Measurements from ENCODE around the gene GRIA4. TPM values are rescaled to one million over a fixed set of nuclear protein-coding genes. Genes with fewer than 3 reads are reported as not detected.

The GRIA4 gene
- not detected for total RNA-seq

DNA sequence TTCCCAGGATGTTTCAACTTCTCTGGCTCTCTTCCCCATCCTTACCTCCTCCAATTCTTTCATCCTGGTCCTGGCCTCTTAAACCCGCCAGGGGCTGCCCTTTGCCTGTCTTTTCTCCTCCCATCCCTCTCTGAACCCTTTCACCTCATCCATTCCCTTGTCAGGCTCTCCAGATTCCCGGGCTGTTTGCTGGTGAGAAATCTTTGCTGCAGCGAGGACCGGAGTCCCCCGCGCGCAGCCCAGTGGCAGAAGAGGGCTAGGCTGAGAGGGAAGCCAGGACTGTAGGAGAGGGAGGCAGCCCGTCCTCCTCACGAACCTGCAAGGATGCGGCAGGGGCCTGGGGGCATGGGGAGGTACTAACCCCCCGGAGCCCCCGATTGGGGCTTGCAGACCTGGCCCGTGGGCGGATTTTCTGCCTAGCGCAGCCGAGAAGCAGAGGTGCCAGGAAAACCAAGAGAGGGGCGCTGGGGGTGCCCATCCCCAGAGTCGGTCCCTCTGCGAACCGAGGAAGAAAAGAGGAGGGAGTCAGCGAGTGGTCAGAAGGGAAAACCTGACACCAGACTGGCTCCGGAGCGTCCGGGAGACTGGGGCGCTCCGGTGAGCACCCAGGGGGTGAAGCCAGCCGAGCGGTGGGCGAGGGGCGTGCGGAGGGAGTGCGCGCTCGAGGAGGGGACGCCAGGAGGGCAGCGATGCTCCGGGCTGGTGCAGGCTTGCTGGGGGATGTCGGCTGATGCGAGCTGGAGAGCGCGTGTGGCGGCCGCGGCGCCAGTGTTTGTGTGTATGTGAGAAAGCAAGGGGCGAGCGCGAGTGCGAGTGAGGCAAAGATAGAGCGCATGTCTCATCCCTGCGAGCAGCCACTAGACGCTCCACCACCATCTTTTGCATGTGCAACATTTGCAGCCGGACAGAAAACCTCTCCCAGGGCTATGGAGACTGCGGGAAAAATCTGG is at the start of gene GRIA4:
Gene GRIA4 (plus strand): TSS at position 242 of the 950 bp plus-strand sequence. CDS start 925 bp downstream, outside the sequence.
- Mint-ChIP-seq H3K4me3 (peak within 1 kb of the TSS; percentile 38), H3K4me1 (peaks cover 18% of the 10 kb centered on the region), H3K27ac (no peak within 1 kb of the TSS), H3K27me3 (peaks cover 43% of the 10 kb centered on the region), H3K36me3 (ENCODE audit: low read depth) (no peaks in the 10 kb centered on the region), H3K9me3 (no peaks in the 10 kb centered on the region)
- CTCF ChIA-PET, result no interaction called here
- DNase-seq, result no peak
- POLR2A ChIA-PET, result no interaction called here

DNA sequence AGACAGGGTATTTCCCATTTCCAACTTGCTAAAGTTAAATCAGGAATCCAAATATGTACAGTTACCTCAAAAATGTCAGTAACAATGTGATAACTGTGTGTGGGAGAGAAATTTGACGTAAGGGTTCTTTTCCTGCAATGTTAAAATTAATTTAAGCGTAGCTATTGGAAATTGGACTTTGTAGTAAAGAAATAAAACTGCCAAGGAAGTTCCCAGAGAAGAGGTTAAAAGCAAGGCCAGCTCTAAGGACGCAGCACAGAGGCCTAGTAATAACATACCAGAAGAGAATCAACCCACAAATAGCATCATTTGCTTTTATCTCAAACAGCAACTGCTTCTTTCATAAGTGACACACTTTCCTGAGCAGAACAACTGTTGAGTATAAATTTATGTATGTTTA is 36.8 kb upstream of the GRIA4 start:
- no peaks in the 10 kb centered on the region for H3K9me3 Mint-ChIP-seq
- ChIA-PET POLR2A (no interaction called here), CTCF (no interaction called here)
- no peak overlapping the region for H3K27ac Mint-ChIP-seq
- no peaks in the 10 kb centered on the region for H3K27me3 Mint-ChIP-seq
- H3K36me3 Mint-ChIP-seq (ENCODE audit: low read depth), result no peaks in the 10 kb centered on the region
- H3K4me1 Mint-ChIP-seq, result no peaks in the 10 kb centered on the region
- H3K4me3 Mint-ChIP-seq, result no peak overlapping the region
- DNase-seq, result no peak

DNA sequence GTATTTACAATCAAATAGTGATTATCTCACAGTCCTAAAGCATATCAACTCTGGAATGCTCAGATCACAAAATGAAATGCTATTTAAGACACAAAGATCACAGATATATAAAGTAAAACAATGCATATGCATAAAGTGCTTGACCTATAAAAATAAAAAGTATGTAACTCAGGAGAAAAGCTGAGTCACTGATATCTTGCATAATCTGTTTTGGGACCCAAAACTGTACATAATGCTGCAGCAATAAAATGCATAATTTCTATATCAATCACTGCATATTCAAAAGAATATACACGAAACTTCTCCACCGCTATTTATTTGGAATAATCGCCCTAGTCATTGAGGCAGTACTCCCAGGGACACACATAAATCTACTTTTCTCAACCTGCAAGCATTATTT is 34.9 kb upstream of the GRIA4 start:
- Mint-ChIP-seq H3K9me3 (no peaks in the 10 kb centered on the region), H3K27ac (no peak overlapping the region), H3K36me3 (ENCODE audit: low read depth) (no peaks in the 10 kb centered on the region), H3K27me3 (no peaks in the 10 kb centered on the region), H3K4me3 (no peak overlapping the region), H3K4me1 (no peaks in the 10 kb centered on the region)
- DNase-seq, result no peak
- CTCF ChIA-PET, result no interaction called here
- POLR2A ChIA-PET, result no interaction called here

DNA sequence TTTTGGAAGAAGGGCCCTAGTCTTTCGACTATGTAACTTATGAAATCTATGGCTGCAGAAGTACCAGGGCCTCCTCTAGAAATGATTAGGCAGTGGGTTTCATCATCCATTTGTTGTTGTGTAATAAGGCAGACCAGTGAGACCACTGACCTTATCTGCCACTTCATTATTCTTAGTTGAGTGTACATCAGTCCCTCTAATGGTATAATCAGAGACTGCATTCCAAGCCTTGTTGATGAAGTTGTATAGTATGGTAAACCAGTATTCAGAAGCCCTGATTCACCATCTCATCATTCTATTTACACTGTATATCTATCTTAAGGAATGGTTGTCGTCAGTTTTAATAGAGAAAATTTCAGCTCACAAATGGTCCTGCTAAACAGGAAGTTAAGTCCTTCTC is 32.2 kb upstream of the GRIA4 start:
- Mint-ChIP-seq H3K36me3 (ENCODE audit: low read depth) (no peaks in the 10 kb centered on the region), H3K4me3 (no peak overlapping the region), H3K27me3 (no peaks in the 10 kb centered on the region), H3K4me1 (no peaks in the 10 kb centered on the region), H3K27ac (no peak overlapping the region), H3K9me3 (no peaks in the 10 kb centered on the region)
- POLR2A ChIA-PET, result no interaction called here
- DNase-seq, result no peak
- CTCF ChIA-PET, result no interaction called here

DNA sequence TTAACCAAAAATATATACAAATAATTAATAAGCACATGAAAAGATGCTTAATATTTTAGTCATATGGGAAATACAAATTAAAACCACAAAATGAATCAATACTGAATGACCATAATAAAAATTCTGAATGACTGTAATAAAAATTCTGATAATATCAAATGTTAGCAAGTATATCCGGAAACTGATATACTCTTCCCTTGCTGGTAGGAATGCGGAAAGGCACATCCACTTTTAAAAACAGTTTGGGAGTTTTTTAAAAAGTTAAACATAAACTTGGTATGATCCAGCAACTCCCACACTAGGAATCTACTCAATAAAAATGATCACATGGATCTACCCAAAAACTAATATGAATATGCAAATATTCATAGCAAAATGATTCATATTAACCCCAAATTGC is 30.8 kb upstream of the GRIA4 start:
- DNase-seq, result no peak
- no peaks in the 10 kb centered on the region for H3K36me3 Mint-ChIP-seq (ENCODE audit: low read depth)
- H3K4me1 Mint-ChIP-seq, result no peaks in the 10 kb centered on the region

DNA sequence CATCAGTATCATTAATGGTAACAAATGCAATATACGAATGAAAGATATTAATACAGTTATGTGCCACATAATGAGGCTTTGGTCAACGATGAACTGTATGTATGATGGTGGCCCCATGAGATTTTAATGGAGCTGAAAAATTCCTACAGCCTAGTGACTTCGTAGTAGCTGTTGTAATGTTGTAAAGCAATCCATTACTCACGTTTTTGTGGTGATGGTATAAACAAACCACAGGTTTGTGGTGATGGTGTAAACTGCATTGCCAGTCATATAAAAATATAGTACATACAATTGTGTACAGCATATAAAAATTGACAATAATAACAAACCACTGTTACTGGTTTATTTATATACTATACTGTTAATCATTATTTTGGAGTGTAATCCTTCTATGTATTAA is 27.4 kb upstream of the GRIA4 start:
- Mint-ChIP-seq H3K9me3 (no peaks in the 10 kb centered on the region), H3K4me3 (no peak overlapping the region), H3K36me3 (ENCODE audit: low read depth) (no peaks in the 10 kb centered on the region), H3K27me3 (no peaks in the 10 kb centered on the region), H3K27ac (no peak overlapping the region), H3K4me1 (no peaks in the 10 kb centered on the region)
- ChIA-PET POLR2A (no interaction called here), CTCF (no interaction called here)
- no peak for DNase-seq

More for the DNA sequence above, 30.8 kb upstream of the GRIA4 start:
- H3K9me3 Mint-ChIP-seq, result no peaks in the 10 kb centered on the region
- H3K27me3 Mint-ChIP-seq, result no peaks in the 10 kb centered on the region
- no peak overlapping the region for H3K4me3 Mint-ChIP-seq
- ChIA-PET POLR2A (no interaction called here), CTCF (no interaction called here)
- H3K27ac Mint-ChIP-seq, result no peak overlapping the region

DNA sequence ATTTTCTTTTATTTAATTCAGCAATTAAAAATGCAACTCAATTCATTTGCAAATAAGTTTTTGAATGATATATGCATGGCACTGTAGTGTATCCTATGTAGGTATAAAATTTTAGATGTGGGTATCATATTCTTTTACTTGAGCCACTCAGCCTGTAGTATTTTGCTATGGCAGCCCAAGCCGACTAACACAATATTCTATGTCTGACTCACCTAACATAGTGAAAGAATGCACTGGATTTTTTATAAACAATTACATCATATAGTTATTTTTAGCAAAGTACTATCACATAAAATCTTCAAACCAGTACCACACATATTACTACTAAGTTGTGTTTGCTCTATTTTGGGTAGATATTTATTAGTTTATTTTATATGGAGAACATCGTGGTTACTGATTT is 21.9 kb upstream of the GRIA4 start:
- Mint-ChIP-seq H3K27me3 (no peaks in the 10 kb centered on the region), H3K9me3 (no peaks in the 10 kb centered on the region), H3K4me3 (no peak overlapping the region), H3K36me3 (ENCODE audit: low read depth) (no peaks in the 10 kb centered on the region), H3K27ac (no peak overlapping the region), H3K4me1 (no peaks in the 10 kb centered on the region)
- POLR2A ChIA-PET, result no interaction called here
- DNase-seq, result no peak
- CTCF ChIA-PET, result no interaction called here

DNA sequence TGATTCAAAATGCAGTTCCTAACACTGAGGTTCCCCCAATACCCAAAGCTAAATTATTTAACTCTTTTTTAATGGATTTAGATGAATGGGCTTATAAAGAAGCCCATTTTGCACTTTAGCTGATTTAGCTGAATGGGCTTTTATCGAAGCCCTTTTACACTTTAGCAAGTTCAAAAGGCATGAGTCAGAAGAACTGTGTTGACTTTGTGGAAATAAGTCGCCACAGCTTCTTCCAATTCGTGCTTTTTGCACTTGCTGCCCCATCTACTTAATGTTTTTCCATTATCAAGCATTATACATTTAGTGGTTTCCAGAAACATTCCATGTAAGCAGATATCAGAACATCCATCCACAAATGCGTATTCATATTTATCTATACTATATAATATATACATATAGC is 20.5 kb upstream of the GRIA4 start:
- no peak overlapping the region for H3K4me3 Mint-ChIP-seq
- H3K4me1 Mint-ChIP-seq, result no peaks in the 10 kb centered on the region
- H3K9me3 Mint-ChIP-seq, result no peaks in the 10 kb centered on the region
- no peak overlapping the region for H3K27ac Mint-ChIP-seq
- no peak for DNase-seq
- ChIA-PET POLR2A (no interaction called here), CTCF (no interaction called here)
- H3K36me3 Mint-ChIP-seq (ENCODE audit: low read depth), result no peaks in the 10 kb centered on the region
- H3K27me3 Mint-ChIP-seq, result no peaks in the 10 kb centered on the region

DNA sequence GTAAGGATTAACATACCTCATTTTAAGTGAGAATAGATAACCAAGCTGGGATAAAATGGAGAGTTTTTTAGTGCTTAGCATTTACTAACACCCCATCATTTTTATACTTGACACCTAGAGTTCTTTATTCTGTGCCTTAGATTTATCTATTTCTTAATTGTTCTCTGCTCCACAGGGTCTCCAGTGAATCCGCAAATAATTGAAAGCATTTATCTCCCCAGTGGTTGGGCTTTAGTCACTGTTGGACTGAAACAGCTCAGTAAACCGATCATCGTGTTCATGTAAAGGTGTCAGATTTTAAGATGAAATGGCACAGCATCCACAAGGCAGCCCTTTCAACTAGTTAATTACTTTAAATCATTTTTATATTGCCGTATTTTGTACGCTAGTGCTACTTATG is 17.8 kb upstream of the GRIA4 start:
- Mint-ChIP-seq H3K4me1 (no peaks in the 10 kb centered on the region), H3K27ac (no peak overlapping the region), H3K9me3 (no peaks in the 10 kb centered on the region), H3K27me3 (no peaks in the 10 kb centered on the region), H3K4me3 (no peak overlapping the region), H3K36me3 (ENCODE audit: low read depth) (no peaks in the 10 kb centered on the region)
- CTCF ChIA-PET, result no interaction called here
- POLR2A ChIA-PET, result no interaction called here
- DNase-seq, result no peak

DNA sequence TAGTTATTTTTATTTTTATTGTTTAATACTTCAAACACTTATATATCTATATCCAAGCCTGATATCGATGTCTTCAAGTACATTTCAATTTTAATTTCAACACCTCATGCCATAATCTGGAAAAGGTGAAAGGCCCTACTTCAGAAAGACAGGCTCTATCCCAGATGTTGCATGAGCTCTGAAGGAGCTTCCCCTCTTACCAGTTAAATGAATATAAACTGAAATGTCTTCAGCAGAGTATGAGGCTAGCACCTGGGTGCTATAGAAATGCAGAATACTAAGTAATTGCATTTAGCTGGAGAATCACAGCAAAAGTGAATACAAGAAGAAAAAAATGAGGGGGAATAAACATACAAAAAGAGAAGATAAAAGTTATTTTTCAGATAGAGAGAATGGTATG is 11.5 kb upstream of the GRIA4 start:
- no peaks in the 10 kb centered on the region for H3K9me3 Mint-ChIP-seq
- H3K4me1 Mint-ChIP-seq, result no peaks in the 10 kb centered on the region
- ChIA-PET POLR2A (no interaction called here), CTCF (no interaction called here)
- DNase-seq, result no peak
- no peaks in the 10 kb centered on the region for H3K36me3 Mint-ChIP-seq (ENCODE audit: low read depth)
- no peak overlapping the region for H3K27ac Mint-ChIP-seq
- H3K4me3 Mint-ChIP-seq, result no peak overlapping the region
- H3K27me3 Mint-ChIP-seq, result no peaks in the 10 kb centered on the region

DNA sequence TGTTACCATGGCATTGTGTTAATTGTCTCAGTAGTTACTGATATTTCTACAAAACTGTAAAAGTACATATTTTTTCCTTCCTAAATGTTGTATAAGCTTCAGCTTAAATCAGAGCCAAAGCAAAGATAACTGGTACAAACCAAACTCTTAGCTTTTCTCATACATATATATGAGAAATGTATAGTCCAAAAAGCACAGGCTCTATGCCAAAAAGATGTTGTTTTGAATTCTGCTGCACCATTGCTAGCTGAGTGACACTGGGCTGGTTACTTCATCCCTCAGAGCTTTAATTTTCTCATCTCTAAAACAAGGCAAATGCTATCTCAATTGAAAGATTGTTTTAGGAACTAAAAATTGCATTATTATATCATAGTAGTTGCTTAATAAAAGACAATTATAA is 6.7 kb upstream of the GRIA4 start:
- CTCF ChIA-PET, result no interaction called here
- Mint-ChIP-seq H3K27me3 (peaks cover 1% of the 10 kb centered on the region), H3K27ac (no peak overlapping the region), H3K4me3 (no peak overlapping the region), H3K36me3 (ENCODE audit: low read depth) (no peaks in the 10 kb centered on the region), H3K9me3 (no peaks in the 10 kb centered on the region), H3K4me1 (no peaks in the 10 kb centered on the region)
- DNase-seq, result no peak
- POLR2A ChIA-PET, result no interaction called here

DNA sequence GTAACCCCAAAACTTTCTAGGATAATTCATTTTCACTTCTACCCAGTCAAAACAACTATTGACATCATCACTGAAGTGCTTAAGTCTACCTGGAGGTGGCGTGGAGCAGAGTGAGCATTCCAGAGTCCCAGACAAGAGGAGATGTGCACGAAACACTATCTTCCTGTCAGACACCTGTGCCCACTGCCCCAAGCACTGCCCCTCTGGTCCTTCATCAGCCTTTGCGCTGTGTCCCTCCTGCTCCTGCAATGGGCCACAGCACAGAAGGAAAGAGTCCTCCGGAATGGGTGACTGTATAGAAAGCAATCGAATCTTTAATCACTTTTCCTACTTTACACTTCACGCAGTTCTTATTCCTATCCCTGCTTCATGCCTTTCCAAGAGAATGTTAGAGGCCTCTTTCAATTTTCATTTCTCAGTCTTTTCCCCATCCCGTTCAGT is 512 bp upstream of the GRIA4 start:
- POLR2A ChIA-PET, result no interaction called here
- no peaks in the 10 kb centered on the region for H3K9me3 Mint-ChIP-seq
- no peak overlapping the region for H3K27ac Mint-ChIP-seq
- CTCF ChIA-PET, result no interaction called here
- H3K27me3 Mint-ChIP-seq, result peaks cover 43% of the 10 kb centered on the region
- H3K36me3 Mint-ChIP-seq (ENCODE audit: low read depth), result no peaks in the 10 kb centered on the region
- no peak for DNase-seq
- H3K4me3 Mint-ChIP-seq, result no peak overlapping the region
- H3K4me1 Mint-ChIP-seq, result peaks cover 18% of the 10 kb centered on the region

DNA sequence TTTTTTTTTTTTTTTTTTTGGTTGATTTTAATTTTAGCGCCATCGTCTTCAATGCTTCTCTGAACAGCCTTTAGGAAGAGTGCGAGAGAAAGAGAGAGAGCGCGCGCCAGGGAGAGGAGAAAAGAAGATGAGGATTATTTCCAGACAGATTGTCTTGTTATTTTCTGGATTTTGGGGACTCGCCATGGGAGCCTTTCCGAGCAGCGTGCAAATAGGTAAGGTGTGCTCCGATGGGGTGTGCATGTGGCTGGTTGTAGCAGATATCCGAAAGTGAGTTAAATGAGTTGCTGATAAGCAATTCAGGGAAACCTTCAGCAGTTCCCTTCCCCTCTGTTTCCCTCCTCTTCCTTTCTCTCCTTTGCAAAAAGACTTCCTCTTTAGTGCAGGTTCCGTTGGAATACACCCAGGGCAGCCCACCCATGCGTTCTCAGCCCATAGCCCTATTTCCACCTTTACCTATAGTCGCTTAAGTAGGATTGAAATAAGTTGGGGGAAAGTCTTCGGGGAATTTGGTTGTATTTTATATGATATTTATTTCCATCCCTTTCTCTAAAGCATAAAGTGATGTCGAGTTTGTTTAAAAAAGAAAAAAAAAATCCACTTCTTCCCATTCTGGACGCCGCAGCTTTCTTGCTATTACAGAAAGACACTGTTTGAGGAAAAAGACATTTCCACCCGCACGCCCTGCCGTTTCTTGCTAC is 1.1 kb downstream of the GRIA4 start:
- Mint-ChIP-seq H3K4me3 (peak overlapping the region; percentile 38), H3K36me3 (ENCODE audit: low read depth) (no peaks in the 10 kb centered on the region), H3K27me3 (peaks cover 43% of the 10 kb centered on the region), H3K4me1 (peaks cover 18% of the 10 kb centered on the region), H3K9me3 (no peaks in the 10 kb centered on the region), H3K27ac (no peak overlapping the region)
- DNase-seq, result no peak
- POLR2A ChIA-PET, result no interaction called here
- CTCF ChIA-PET, result no interaction called here
